Mesothelial cell of epicardium (in vitro differentiated cells): Measurements from ENCODE around the gene CDKN2A. TPM values are rescaled to one million over a fixed set of nuclear protein-coding genes. Genes with fewer than 3 reads are reported as not detected.
A peak's percentile ranks its signal among the peaks of the same experiment; 100 is the strongest.

Source experiments
- DNase-seq, 2 experiments: peaks; one replicate each; pipeline ENCODE4 v3.0.0; 2021; ENCODE audit warnings: low spot score in 2 of 2; ENCODE audit not compliant: unreplicated experiment in 2 of 2
- H3K27ac Mint-ChIP-seq: 2 replicates; pipeline ENCODE4 v1.8.0; 2021; ENCODE audit warnings: mixed read lengths
- H3K27me3 Mint-ChIP-seq: 2 replicates; pipeline ENCODE4 v1.8.0; 2021; ENCODE audit warnings: low read depth, mixed read lengths
- H3K36me3 Mint-ChIP-seq: 2 replicates; pipeline ENCODE4 v1.8.0; 2021; ENCODE audit warnings: mixed read lengths
- H3K4me1 Mint-ChIP-seq: 2 replicates; pipeline ENCODE4 v1.8.0; 2021; ENCODE audit warnings: mixed read lengths
- H3K4me3 Mint-ChIP-seq: 2 replicates; pipeline ENCODE4 v1.8.0; 2021; ENCODE audit warnings: mild to moderate bottlenecking, moderate library complexity, mixed read lengths
- H3K9me3 Mint-ChIP-seq: 2 replicates; pipeline ENCODE4 v1.8.0; 2021; ENCODE audit warnings: mixed read lengths
- total RNA-seq: library from RNA; stranded (reverse); gene quantifications from 3 replicates; pipeline ENCODE4 v1.2.1, GENCODE V29; 2021
- TF ChIP-seq, protein P1 (sequence below): fragments of 200-600 bp; sonication (generic); IDR thresholded peaks from one replicate; pipeline ENCODE4 v1.5.0; 2021; ENCODE audit warnings: antibody characterized with exemption; ENCODE audit not compliant: unreplicated experiment

Gene CDKN2A
- total RNA-seq = 79.5 to 88.5 TPM (median 86.1 TPM) in 3 replicates

GRCh38 chr9:21993893-21994555 lies at the start of gene CDKN2A:
CDKN2A (minus strand) TSS chr9:21994392.
- TF ChIP-seq, protein P1, sequence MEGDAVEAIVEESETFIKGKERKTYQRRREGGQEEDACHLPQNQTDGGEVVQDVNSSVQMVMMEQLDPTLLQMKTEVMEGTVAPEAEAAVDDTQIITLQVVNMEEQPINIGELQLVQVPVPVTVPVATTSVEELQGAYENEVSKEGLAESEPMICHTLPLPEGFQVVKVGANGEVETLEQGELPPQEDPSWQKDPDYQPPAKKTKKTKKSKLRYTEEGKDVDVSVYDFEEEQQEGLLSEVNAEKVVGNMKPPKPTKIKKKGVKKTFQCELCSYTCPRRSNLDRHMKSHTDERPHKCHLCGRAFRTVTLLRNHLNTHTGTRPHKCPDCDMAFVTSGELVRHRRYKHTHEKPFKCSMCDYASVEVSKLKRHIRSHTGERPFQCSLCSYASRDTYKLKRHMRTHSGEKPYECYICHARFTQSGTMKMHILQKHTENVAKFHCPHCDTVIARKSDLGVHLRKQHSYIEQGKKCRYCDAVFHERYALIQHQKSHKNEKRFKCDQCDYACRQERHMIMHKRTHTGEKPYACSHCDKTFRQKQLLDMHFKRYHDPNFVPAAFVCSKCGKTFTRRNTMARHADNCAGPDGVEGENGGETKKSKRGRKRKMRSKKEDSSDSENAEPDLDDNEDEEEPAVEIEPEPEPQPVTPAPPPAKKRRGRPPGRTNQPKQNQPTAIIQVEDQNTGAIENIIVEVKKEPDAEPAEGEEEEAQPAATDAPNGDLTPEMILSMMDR = no peak
- Mint-ChIP-seq H3K36me3 (peaks cover 4% of the 10 kb centered on the region), H3K4me3 (peak within 1 kb of the TSS; percentile 94), H3K27me3 (peaks cover 29% of the 10 kb centered on the region), H3K4me1 (peaks cover 25% of the 10 kb centered on the region), H3K27ac (peak within 1 kb of the TSS; percentile 98), H3K9me3 (no peaks in the 10 kb centered on the region)
- peak; percentile 33 to 62 for DNase-seq

DNA sequence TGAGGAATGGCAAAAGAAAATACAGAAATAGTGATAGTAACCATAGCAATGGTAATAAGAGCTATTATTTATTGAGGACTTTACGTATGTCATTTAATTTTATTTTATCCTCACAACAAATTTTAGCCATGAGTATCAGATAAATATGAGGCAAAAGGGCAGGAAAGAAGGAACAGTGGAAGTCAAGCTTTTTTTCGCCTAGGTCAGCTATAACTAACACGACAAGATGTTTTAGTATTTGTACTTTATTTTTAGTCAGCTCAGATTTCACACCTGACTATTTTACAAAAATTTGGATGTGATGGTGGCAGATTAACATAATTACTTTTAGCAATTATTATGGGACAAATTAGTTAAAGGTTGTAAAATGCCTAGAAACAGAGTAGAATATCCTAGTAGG lies 49.7 kb upstream of the CDKN2A start:
- Mint-ChIP-seq H3K27me3 (no peaks in the 10 kb centered on the region), H3K4me1 (peaks cover 48% of the 10 kb centered on the region), H3K9me3 (no peaks in the 10 kb centered on the region), H3K4me3 (no peak overlapping the region), H3K27ac (no peak overlapping the region), H3K36me3 (no peaks in the 10 kb centered on the region)
- TF ChIP-seq, protein P1 = no peak
- DNase-seq = no peak

GRCh38 chr9:22041775-22042174 lies 47.6 kb upstream of the CDKN2A start:
- peak overlapping the region; percentile 73 for H3K27ac Mint-ChIP-seq
- TF ChIP-seq, protein P1 = no peak
- H3K4me1 Mint-ChIP-seq = peaks cover 60% of the 10 kb centered on the region
- H3K27me3 Mint-ChIP-seq = no peaks in the 10 kb centered on the region
- H3K9me3 Mint-ChIP-seq = no peaks in the 10 kb centered on the region
- peak in 1 of 2 experiments; percentile 56 for DNase-seq
- no peak overlapping the region for H3K4me3 Mint-ChIP-seq
- H3K36me3 Mint-ChIP-seq = no peaks in the 10 kb centered on the region

DNA sequence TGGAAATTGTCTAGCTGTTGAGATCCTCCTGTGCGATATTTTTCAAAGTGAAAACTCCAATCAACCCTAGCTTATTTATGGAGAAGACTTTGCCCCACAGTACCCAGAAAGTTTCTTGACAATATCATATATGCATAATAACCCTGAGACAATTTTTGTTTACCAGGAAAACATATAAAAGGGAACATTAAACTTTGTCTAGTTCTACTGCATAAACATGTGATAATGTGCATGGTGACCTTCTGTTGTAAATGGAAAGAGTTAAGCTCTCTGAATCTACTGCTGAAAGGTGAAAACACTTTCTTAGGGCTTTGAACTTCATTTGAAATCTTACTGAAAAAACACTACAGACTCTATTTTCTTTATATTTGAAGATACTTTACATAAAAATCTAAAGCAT lies 47.2 kb upstream of the CDKN2A start:
- Mint-ChIP-seq H3K4me3 (no peak overlapping the region), H3K27me3 (no peaks in the 10 kb centered on the region), H3K27ac (peak overlapping the region; percentile 73), H3K36me3 (no peaks in the 10 kb centered on the region), H3K9me3 (no peaks in the 10 kb centered on the region), H3K4me1 (peaks cover 57% of the 10 kb centered on the region)
- no peak for DNase-seq
- TF ChIP-seq, protein P1 = no peak

DNA sequence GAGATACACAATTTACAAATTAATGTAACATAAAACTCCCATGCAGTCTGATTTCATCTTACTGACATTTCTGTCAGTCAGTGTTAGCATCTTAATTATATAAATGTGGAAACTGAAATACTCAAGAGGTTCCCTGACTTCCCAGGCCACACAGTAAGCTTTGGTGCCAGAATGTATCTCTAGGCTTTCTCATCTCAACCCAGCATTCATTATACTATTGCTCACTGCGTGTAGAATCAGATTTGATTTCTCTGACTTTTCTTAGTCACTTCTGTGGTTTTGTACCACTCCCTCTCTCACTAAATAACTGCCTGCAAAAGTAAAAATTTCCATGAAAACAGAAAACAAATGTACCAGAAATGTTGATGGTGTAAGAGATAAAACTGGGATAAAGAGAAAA lies 46.6 kb upstream of the CDKN2A start:
- no peaks in the 10 kb centered on the region for H3K27me3 Mint-ChIP-seq
- no peaks in the 10 kb centered on the region for H3K36me3 Mint-ChIP-seq
- no peak for DNase-seq
- H3K9me3 Mint-ChIP-seq = no peaks in the 10 kb centered on the region
- no peak overlapping the region for H3K4me3 Mint-ChIP-seq
- peaks cover 54% of the 10 kb centered on the region for H3K4me1 Mint-ChIP-seq
- H3K27ac Mint-ChIP-seq = peak overlapping the region; percentile 73
- TF ChIP-seq, protein P1 = no peak
